ENCODE measurements around the gene APLP2. TPM values are rescaled to one million over a fixed set of nuclear protein-coding genes. Genes with fewer than 3 reads are reported as not detected.

Gene APLP2
- total and polyA plus RNA-seq, 2 of the 13 experiments (the other 11 are each of a cell fraction or from before 2014, with no cell fraction given): 315 to 594 TPM

- TF ChIP-seq ZNF646 (CRISPR knock-in tag; IDR thresholded peaks at IDR 0.05): no peak
- TF ChIP-seq ZFP91 (CRISPR knock-in tag; IDR thresholded peaks at IDR 0.05; ENCODE audit: borderline replicate concordance): no peak
- no peak for TF ChIP-seq SKIL (CRISPR knock-in tag; IDR thresholded peaks at IDR 0.05; ENCODE audit: borderline replicate concordance)
- TF ChIP-seq ZMYM2 (CRISPR knock-in tag; IDR thresholded peaks at IDR 0.05): no peak
- no peak for TF ChIP-seq ZNF333 (CRISPR knock-in tag; IDR thresholded peaks at IDR 0.05; ENCODE audit: borderline replicate concordance)
- TF ChIP-seq ZSCAN22 (CRISPR knock-in tag; IDR thresholded peaks at IDR 0.05): no peak
- no peak for TF ChIP-seq ZBTB49 (CRISPR knock-in tag; IDR thresholded peaks at IDR 0.05; ENCODE audit: borderline replicate concordance)
- no peak for TF ChIP-seq ZNF136 (CRISPR knock-in tag; IDR thresholded peaks at IDR 0.05; ENCODE audit: low read depth)
- TF ChIP-seq ADNP (CRISPR knock-in tag; IDR thresholded peaks at IDR 0.05): no peak
- TF ChIP-seq SNAPC2 (CRISPR knock-in tag; IDR thresholded peaks at IDR 0.05): no peak
- TF ChIP-seq NFE2L2 (IDR thresholded peaks at IDR 0.05; ENCODE audit: low read length): no peak
- no peak for TF ChIP-seq KDM5B (CRISPR knock-in tag; IDR thresholded peaks at IDR 0.05; ENCODE audit: borderline replicate concordance)
- no peak for TF ChIP-seq NFYC (CRISPR knock-in tag; IDR thresholded peaks at IDR 0.05)
These were observed 60.2 kb downstream of the APLP2 start (continued) for GRCh38 chr11:130129922-130130321.

Measured in HepG2 (cell line).